HepG2 (cell line): Measurements from ENCODE around the gene TANGO6. TPM values are rescaled to one million over a fixed set of nuclear protein-coding genes. Genes with fewer than 3 reads are reported as not detected.

ENCODE experiments used
- ATF5 ChIP-seq: sonication (generic); formaldehyde crosslinking; IDR thresholded peaks from 2 replicates; pipeline ENCODE4 v1.4.0; 2020; ENCODE audit warnings: mild to moderate bottlenecking, low read depth, missing genetic modification reagents
- FOSL2 ChIP-seq: sonication (generic); formaldehyde crosslinking; IDR thresholded peaks from 2 replicates; pipeline ENCODE4 v1.4.0; 2020; ENCODE audit warnings: missing genetic modification reagents
- KDM4B ChIP-seq: sonication (generic); formaldehyde crosslinking; IDR thresholded peaks from 2 replicates; pipeline ENCODE4 v1.4.0; 2020; ENCODE audit warnings: missing genetic modification reagents
- MTA1 ChIP-seq: sonication (generic); formaldehyde crosslinking; IDR thresholded peaks from 2 replicates; pipeline ENCODE4 v1.4.0; 2020; ENCODE audit warnings: missing genetic modification reagents, mild to moderate bottlenecking, borderline replicate concordance
- PAXIP1 ChIP-seq: sonication (generic); formaldehyde crosslinking; conservative IDR thresholded peaks from 2 replicates; pipeline ENCODE4 v1.4.0; 2020; ENCODE audit warnings: mild to moderate bottlenecking, missing genetic modification reagents, moderate library complexity
- RBM22 ChIP-seq: fragments of 200-400 bp; formaldehyde crosslinking; optimal IDR thresholded peaks from 2 replicates; pipeline ENCODE3; 2017; ENCODE audit warnings: mild to moderate bottlenecking, low read length, moderate library complexity
- REST ChIP-seq, 2 experiments: IDR thresholded peaks; 2 replicates each; pipeline ENCODE4 v1.6.1; 2011 to 2012; ENCODE audit warnings: low read length in 2 of 2, borderline replicate concordance in 1 of 2, low read depth in 1 of 2, mild to moderate bottlenecking in 1 of 2, moderate library complexity in 1 of 2
- ZC3H4 ChIP-seq: sonication (generic); formaldehyde crosslinking; IDR thresholded peaks from 2 replicates; pipeline ENCODE4 v1.4.0; 2020; ENCODE audit warnings: missing genetic modification reagents, borderline replicate concordance
- ZFYVE20 ChIP-seq: sonication (generic); formaldehyde crosslinking; IDR thresholded peaks from 2 replicates; pipeline ENCODE4 v1.8.0; 2023; ENCODE audit warnings: low read depth, mild to moderate bottlenecking, moderate library complexity, missing genetic modification reagents, borderline replicate concordance
- ZNF235 ChIP-seq: sonication (generic); formaldehyde crosslinking; IDR thresholded peaks from 2 replicates; pipeline ENCODE4 v1.8.1; 2023; ENCODE audit warnings: mild to moderate bottlenecking, missing genetic modification reagents, borderline replicate concordance
- ZNF280B ChIP-seq: sonication (generic); formaldehyde crosslinking; IDR thresholded peaks from 2 replicates; pipeline ENCODE4 v1.5.0; 2020; ENCODE audit warnings: missing genetic modification reagents, mild to moderate bottlenecking, borderline replicate concordance
- ZNF414 ChIP-seq: sonication (generic); formaldehyde crosslinking; IDR thresholded peaks from 2 replicates; pipeline ENCODE4 v1.5.0; 2020; ENCODE audit warnings: missing genetic modification reagents
- ZNF431 ChIP-seq: sonication (generic); formaldehyde crosslinking; IDR thresholded peaks from 2 replicates; pipeline ENCODE4 v1.9.0; 2022; ENCODE audit warnings: missing genetic modification reagents, low read depth, mild to moderate bottlenecking, borderline replicate concordance
- ZNF501 ChIP-seq: sonication (generic); formaldehyde crosslinking; IDR thresholded peaks from 2 replicates; pipeline ENCODE4 v1.5.1; 2020; ENCODE audit warnings: mild to moderate bottlenecking, moderate library complexity, missing genetic modification reagents
- ZNF589 ChIP-seq: sonication (generic); formaldehyde crosslinking; conservative IDR thresholded peaks from 2 replicates; pipeline ENCODE4 v1.8.0; 2022; ENCODE audit warnings: mild to moderate bottlenecking, moderate library complexity, missing genetic modification reagents
- ZNF713 ChIP-seq: sonication (generic); formaldehyde crosslinking; IDR thresholded peaks from 2 replicates; pipeline ENCODE4 v1.4.0; 2020; ENCODE audit warnings: mild to moderate bottlenecking, missing genetic modification reagents
- ZNF788 ChIP-seq: sonication (generic); formaldehyde crosslinking; IDR thresholded peaks from 2 replicates; pipeline ENCODE4 v1.5.0; 2020; ENCODE audit warnings: mild to moderate bottlenecking, missing genetic modification reagents, borderline replicate concordance
- polyA plus RNA-seq, 8 experiments: library from polyadenylated mRNA; depleted of rRNA in 3 of 8; stranded (reverse) in 7 of 8; unstranded in 1 of 8; fragments of >200 nt; fragmentation: Illumina TruSeq in 4 of 8; extraction: Trizol in 4 of 8; gene quantifications; 2 replicates each; pipeline versions ENCODE4 v1.2.1 to v1.2.3, GENCODE V29; 2011 to 2016; ENCODE audit warnings: low read depth in 4 of 8, missing spikeins in 1 of 8, mixed read lengths in 1 of 8; ENCODE audit not compliant: insufficient read depth in 1 of 8
- total RNA-seq, 5 experiments: library from RNA; depleted of rRNA; stranded (reverse); fragments of >200 nt; fragmentation: Illumina TruSeq; extraction: Trizol; gene quantifications; 2 replicates each; pipeline ENCODE4 v1.2.3, GENCODE V29; 2016; ENCODE audit warnings: low read depth in 1 of 5

TANGO6 gene
- total and polyA plus RNA-seq, 2 of the 13 experiments (the other 11 are each of a cell fraction or from before 2014, with no cell fraction given): 7.2 to 13.3 TPM

GRCh38 chr16:69131839-69132423 is 288.6 kb downstream of the TANGO6 start (continued):
- peak; percentile 35; the same call in 1 of the 2 replicates for TF ChIP-seq PAXIP1
- TF ChIP-seq ZNF431: 0 out of 2 replicates have a peak, but pooled peaks have one; percentile 17
- 0 out of 2 replicates have a peak, but pooled peaks have one; percentile 6 for TF ChIP-seq ZNF235 (CRISPR knock-in tag)
- 0 out of 2 replicates have a peak, but pooled peaks have one; percentile 45 for TF ChIP-seq ATF5 (CRISPR knock-in tag)
- no peak for TF ChIP-seq REST (IDR thresholded peaks at IDR 0.05; ENCODE audit: borderline replicate concordance in 1 of 2, low read depth in 1 of 2, low read length in 2 of 2)
- TF ChIP-seq ZNF788: peak; percentile 58; the same call in 1 of the 2 replicates
- TF ChIP-seq FOSL2 (CRISPR knock-in tag): peak; percentile 19; the same call in 1 of the 2 replicates
- no peak for TF ChIP-seq ZNF414 (CRISPR knock-in tag)
- peak; percentile 38; the same call in 1 of the 2 replicates for TF ChIP-seq ZNF713 (CRISPR knock-in tag)
- TF ChIP-seq ZNF280B: peak; percentile 71; the same call in 1 of the 2 replicates
- TF ChIP-seq ZNF501: peak; percentile 10
- 0 out of 2 replicates have a peak, but pooled peaks have one; percentile 27 for TF ChIP-seq ZNF589
- peak; percentile 43; the same call in 1 of the 2 replicates for TF ChIP-seq ZFYVE20 (CRISPR knock-in tag)
- TF ChIP-seq RBM22: peak; percentile 95
- peak; percentile 55; the same call in 1 of the 2 replicates for TF ChIP-seq MTA1 (CRISPR knock-in tag)
- peak; percentile 12; the same call in 1 of the 2 replicates for TF ChIP-seq KDM4B (CRISPR knock-in tag)
- 0 out of 2 replicates have a peak, but pooled peaks have one; percentile 50 for TF ChIP-seq ZC3H4
